Upper lobe of left lung (tissue), 4 donors: ENCODE measurements around the gene FGGY.

Experiments
- CTCF ChIP-seq, 6 experiments: fragments of 450-650 bp in 4 of 6; fragments of 200-600 bp in 2 of 6; sonication (generic) in 2 of 6; IDR thresholded peaks; one replicate each; pipeline ENCODE4 v1.5.1; 2016 to 2019; ENCODE audit warnings: antibody characterized with exemption in 6 of 6
- POLR2AphosphoS5 ChIP-seq, 2 donors: sonication (generic); formaldehyde crosslinking; IDR thresholded peaks; one replicate each; pipeline ENCODE4 v1.5.1; 2017; ENCODE audit warnings: antibody characterized with exemption in 2 of 2

- TF ChIP-seq POLR2AphosphoS5 (IDR thresholded peaks at IDR 0.05) = no peak
- TF ChIP-seq CTCF (IDR thresholded peaks at IDR 0.05) = no peak
Observed at GRCh38 chr1:59276439-59276851, 20.4 kb upstream of the FGGY start.
